ENCODE data around the gene PAQR7. TPM values are rescaled to one million over a fixed set of nuclear protein-coding genes. Genes with fewer than 3 reads are reported as not detected.
A peak's percentile ranks its signal among the peaks of the same experiment; 100 is the strongest.

The PAQR7 gene
- total and polyA plus RNA-seq, 3 experiments from 2014 or later = 0.09 to 8.1 (median 7.9) TPM

DNA sequence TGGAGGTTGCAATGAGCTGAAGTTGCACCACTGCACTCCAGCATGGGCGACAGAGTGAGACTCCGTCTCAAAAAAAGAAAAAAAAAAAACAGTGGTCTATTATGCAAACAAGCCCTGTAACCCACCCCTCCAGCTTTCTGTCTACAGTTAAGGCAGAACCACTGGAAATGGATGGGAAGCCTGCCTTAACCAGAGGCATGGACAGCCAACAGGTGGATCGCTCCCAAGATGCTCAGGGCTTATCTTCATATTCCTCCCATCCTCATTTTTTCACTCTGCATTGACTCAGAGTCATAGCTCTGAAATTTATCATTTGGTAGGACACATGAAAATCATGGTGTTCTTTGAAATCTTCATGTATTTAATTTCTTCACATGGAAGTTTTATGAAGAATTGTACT lies 47.0 kb downstream of the PAQR7 start:
- Mint-ChIP-seq H3K9me3 (no peaks in the 10 kb centered on the region), H3K4me1 (peaks cover 0 to 5% (median 4%) of the 10 kb centered on the region in 3 donors), H3K36me3 (peaks cover 13 to 82% (median 27%) of the 10 kb centered on the region in 3 donors), H3K27me3 (no peaks in the 10 kb centered on the region), H3K27ac (no peak overlapping the region), H3K4me3 (no peak overlapping the region)
- peaks cover 48% of the 10 kb centered on the region for H3K36me3 ChIP-seq (ENCODE audit: insufficient read depth, low read length)
- no peak overlapping the region for H3K27ac ChIP-seq (ENCODE audit: low read depth, low read length)
- no peaks in the 10 kb centered on the region for H3K27me3 ChIP-seq (ENCODE audit: insufficient read depth, low read length, poor library complexity, severe bottlenecking)
- no peaks in the 10 kb centered on the region for H3K9me3 ChIP-seq (ENCODE audit: low read length)
- ChIA-PET POLR2A (no interaction called here), CTCF (interaction anchor here (1.1 kb wide), 1 partner anchor 169 kb away, joined by 3 read pairs; the partner anchor contains the start of gene PAFAH2)
- no peak overlapping the region for H3K4me3 ChIP-seq (ENCODE audit: low read length)
- no peak for DNase-seq
- peaks cover 9% of the 10 kb centered on the region for H3K4me1 ChIP-seq (ENCODE audit: insufficient read depth, low read length)

DNA sequence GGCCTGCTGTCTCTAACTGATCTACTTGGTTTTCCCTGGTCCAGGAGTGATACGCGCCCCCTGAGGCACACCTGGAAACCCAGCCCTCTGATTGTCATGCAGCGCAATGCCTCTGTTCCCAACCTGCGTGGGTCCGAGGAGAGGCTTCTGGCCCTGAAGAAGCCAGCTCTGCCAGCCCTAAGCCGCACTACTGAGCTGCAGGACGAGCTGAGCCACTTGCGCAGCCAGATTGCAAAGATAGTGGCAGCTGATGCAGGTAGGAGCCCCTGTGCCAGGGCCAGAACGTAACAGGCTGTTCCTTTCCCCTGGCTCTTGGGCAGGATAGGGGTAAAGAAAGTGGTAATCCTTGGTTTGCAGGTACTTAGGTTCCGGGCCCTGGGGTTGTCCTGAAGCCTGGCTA lies 48.9 kb downstream of the PAQR7 start:
- Histone ChIP-seq H3K4me1 (ENCODE audit: insufficient read depth, low read length) (peaks cover 6% of the 10 kb centered on the region), H3K27ac (ENCODE audit: low read depth, low read length) (no peak overlapping the region), H3K9me3 (ENCODE audit: low read length) (no peaks in the 10 kb centered on the region), H3K36me3 (ENCODE audit: insufficient read depth, low read length) (peaks cover 33% of the 10 kb centered on the region), H3K4me3 (ENCODE audit: low read length) (no peak overlapping the region), H3K27me3 (ENCODE audit: insufficient read depth, low read length, poor library complexity, severe bottlenecking) (no peaks in the 10 kb centered on the region)
- H3K4me1 Mint-ChIP-seq = peaks cover 7 to 13% (median 10%) of the 10 kb centered on the region in 3 donors
- H3K27ac Mint-ChIP-seq = peak overlapping the region in 1 of 8 donors; percentile 43
- POLR2A ChIA-PET = no interaction called here
- no peaks in the 10 kb centered on the region for H3K27me3 Mint-ChIP-seq
- peaks cover 13 to 64% (median 27%) of the 10 kb centered on the region in 3 donors for H3K36me3 Mint-ChIP-seq
- no peak for DNase-seq
- no peaks in the 10 kb centered on the region for H3K9me3 Mint-ChIP-seq
- CTCF ChIA-PET = no interaction called here
- no peak overlapping the region for H3K4me3 Mint-ChIP-seq

GRCh38 chr1:25825605-25826004 lies 49.9 kb downstream of the PAQR7 start:
- Histone ChIP-seq H3K27ac (ENCODE audit: low read depth, low read length) (no peak overlapping the region), H3K36me3 (ENCODE audit: insufficient read depth, low read length) (peaks cover 23% of the 10 kb centered on the region), H3K4me1 (ENCODE audit: insufficient read depth, low read length) (peaks cover 14% of the 10 kb centered on the region), H3K27me3 (ENCODE audit: insufficient read depth, low read length, poor library complexity, severe bottlenecking) (no peaks in the 10 kb centered on the region), H3K4me3 (ENCODE audit: low read length) (no peak overlapping the region), H3K9me3 (ENCODE audit: low read length) (no peaks in the 10 kb centered on the region)
- POLR2A ChIA-PET = no interaction called here
- Mint-ChIP-seq H3K27ac (peak overlapping the region in 1 of 8 donors; percentile 11), H3K36me3 (peaks cover 6 to 57% (median 20%) of the 10 kb centered on the region in 3 donors), H3K9me3 (no peaks in the 10 kb centered on the region), H3K27me3 (peaks cover 0 to 2% of the 10 kb centered on the region in 2 donors), H3K4me1 (peaks cover 16 to 23% (median 18%) of the 10 kb centered on the region in 3 donors), H3K4me3 (no peak overlapping the region)
- CTCF ChIA-PET = interaction anchor here (1.4 kb wide), 1 partner anchor 10 kb away, joined by 3 read pairs; no protein-coding TSS in a partner anchor
- no peak for DNase-seq

- Mint-ChIP-seq H3K4me3 (peak overlapping the region; percentile 89 to 95 (median 90)), H3K27me3 (peaks cover 0 to 4% of the 10 kb centered on the region in 2 donors), H3K36me3 (peaks cover 0 to 25% (median 3%) of the 10 kb centered on the region in 3 donors), H3K27ac (peak overlapping the region in 7 of 8 donors; percentile 83 to 97 (median 94)), H3K4me1 (peaks cover 30 to 40% (median 35%) of the 10 kb centered on the region in 3 donors), H3K9me3 (no peaks in the 10 kb centered on the region)
- H3K4me1 ChIP-seq (ENCODE audit: insufficient read depth, low read length) = peaks cover 37% of the 10 kb centered on the region
- H3K36me3 ChIP-seq (ENCODE audit: insufficient read depth, low read length) = peaks cover 7% of the 10 kb centered on the region
- CTCF ChIA-PET = interaction anchor here (2.2 kb wide), 1 partner anchor 176 kb away, joined by 7 read pairs; the partner anchor contains the start of gene PAFAH2
- H3K9me3 ChIP-seq (ENCODE audit: low read length) = no peaks in the 10 kb centered on the region
- peak overlapping the region; percentile 90 for H3K27ac ChIP-seq (ENCODE audit: low read depth, low read length)
- H3K27me3 ChIP-seq (ENCODE audit: insufficient read depth, low read length, poor library complexity, severe bottlenecking) = no peaks in the 10 kb centered on the region
- H3K4me3 ChIP-seq (ENCODE audit: low read length) = peak overlapping the region; percentile 71
- POLR2A ChIA-PET = interaction anchor here (0.6 to 2.7 kb wide), 2 partner anchors 47 to 54 kb away, joined by 9 to 17 read pairs; partner anchors contain the start of gene PAQR7
- no peak for DNase-seq
These were observed 53.8 kb downstream of the PAQR7 start for GRCh38 chr1:25821630-25822091.

DNA sequence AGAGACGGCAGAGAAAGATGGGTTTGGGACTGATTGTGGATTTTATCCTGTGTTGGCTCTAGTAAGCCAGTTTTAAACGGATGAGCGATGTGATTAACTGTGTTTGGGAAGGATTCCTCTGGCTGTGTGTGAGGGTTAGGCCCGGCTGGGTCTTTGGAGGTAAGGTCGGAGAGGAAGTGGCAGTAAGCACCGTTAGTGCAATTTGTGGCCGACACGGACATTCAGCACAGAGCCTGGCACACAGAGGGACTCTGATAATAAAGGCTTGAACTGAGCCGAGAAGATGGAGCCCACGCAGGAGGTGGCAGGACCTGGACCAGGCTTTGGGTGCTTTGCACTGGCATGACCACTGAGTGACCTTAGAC lies 54.4 kb downstream of the PAQR7 start:
- Histone ChIP-seq H3K36me3 (ENCODE audit: insufficient read depth, low read length) (peaks cover 2% of the 10 kb centered on the region), H3K27me3 (ENCODE audit: insufficient read depth, low read length, poor library complexity, severe bottlenecking) (no peaks in the 10 kb centered on the region), H3K4me3 (ENCODE audit: low read length) (peak overlapping the region; percentile 71), H3K4me1 (ENCODE audit: insufficient read depth, low read length) (peaks cover 37% of the 10 kb centered on the region), H3K27ac (ENCODE audit: low read depth, low read length) (peak overlapping the region; percentile 90), H3K9me3 (ENCODE audit: low read length) (no peaks in the 10 kb centered on the region)
- ChIA-PET CTCF (interaction anchor here (1.2 to 2.2 kb wide), 3 partner anchors 18 to 178 kb away, joined by 3 to 7 read pairs (median 4); partner anchors contain the start of gene PAFAH2), POLR2A (interaction anchor here (0.9 to 2.7 kb wide), 3 partner anchors 11 to 54 kb away, joined by 3 to 17 read pairs (median 3); partner anchors contain the start of gene PAQR7)
- Mint-ChIP-seq H3K36me3 (peaks cover 0 to 20% (median 1%) of the 10 kb centered on the region in 3 donors), H3K27me3 (peaks cover 0 to 4% of the 10 kb centered on the region in 2 donors), H3K4me1 (peaks cover 30 to 40% (median 35%) of the 10 kb centered on the region in 3 donors), H3K27ac (peak overlapping the region; percentile 83 to 99 (median 95)), H3K4me3 (peak overlapping the region; percentile 89 to 95 (median 90)), H3K9me3 (no peaks in the 10 kb centered on the region)
- DNase-seq = no peak

DNA sequence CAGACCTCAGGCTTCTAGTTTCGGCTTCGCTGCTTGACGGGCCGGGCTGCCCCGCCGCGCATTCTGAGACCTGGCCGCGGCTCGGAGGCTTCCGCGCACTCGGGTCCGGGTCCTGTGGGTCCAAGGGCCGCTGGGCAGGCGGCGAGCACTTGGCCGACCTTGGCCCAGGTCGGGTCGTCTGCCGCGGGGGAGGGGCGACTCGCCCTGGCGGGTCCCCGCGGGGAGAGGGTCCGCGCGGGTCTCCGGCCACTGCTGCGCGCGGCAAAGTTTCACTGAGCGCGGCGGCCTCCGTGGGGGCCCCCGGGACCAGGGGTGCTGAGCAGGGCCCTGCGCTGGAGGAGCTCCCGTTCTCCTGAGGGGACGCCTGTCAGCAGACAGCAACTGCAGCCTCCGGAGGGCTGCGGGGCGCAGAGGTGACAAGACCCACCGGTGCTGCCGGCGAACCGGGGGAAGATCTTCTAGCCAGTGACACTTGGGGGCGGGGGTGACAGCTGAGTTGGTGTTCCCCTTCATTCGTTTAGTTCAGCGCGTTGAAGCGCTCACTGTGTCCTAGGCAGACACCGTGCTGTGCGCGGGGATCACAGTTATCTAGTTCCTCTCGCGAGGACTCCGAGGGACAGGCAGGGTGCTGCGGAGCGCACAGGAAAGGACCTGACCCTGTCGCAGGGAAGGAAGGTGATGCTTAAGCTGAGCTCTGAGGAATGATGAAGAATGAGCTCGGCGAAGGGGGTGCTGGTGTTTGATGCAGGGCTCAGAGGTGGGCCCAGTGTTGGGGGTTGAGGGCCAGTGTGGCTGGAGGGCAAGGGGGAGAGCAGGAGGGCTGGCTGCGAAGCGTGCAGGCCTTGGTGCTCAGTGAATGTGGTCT lies 55.0 kb downstream of the PAQR7 start:
- H3K4me3 Mint-ChIP-seq = peak overlapping the region; percentile 92 to 98 (median 94)
- Histone ChIP-seq H3K4me1 (ENCODE audit: insufficient read depth, low read length) (peaks cover 37% of the 10 kb centered on the region), H3K27me3 (ENCODE audit: insufficient read depth, low read length, poor library complexity, severe bottlenecking) (no peaks in the 10 kb centered on the region), H3K36me3 (ENCODE audit: insufficient read depth, low read length) (no peaks in the 10 kb centered on the region), H3K9me3 (ENCODE audit: low read length) (no peaks in the 10 kb centered on the region), H3K27ac (ENCODE audit: low read depth, low read length) (peak overlapping the region; percentile 90), H3K4me3 (ENCODE audit: low read length) (peak overlapping the region; percentile 71)
- no peaks in the 10 kb centered on the region for H3K9me3 Mint-ChIP-seq
- peak overlapping the region; percentile 83 to 99 (median 96) for H3K27ac Mint-ChIP-seq
- H3K4me1 Mint-ChIP-seq = peaks cover 30 to 40% (median 35%) of the 10 kb centered on the region in 3 donors
- peaks cover 0 to 4% of the 10 kb centered on the region in 2 donors for H3K27me3 Mint-ChIP-seq
- ChIA-PET POLR2A (interaction anchor here (0.5 to 2.7 kb wide), 12 partner anchors 12 to 988 kb away, joined by 3 to 17 read pairs (median 4); partner anchors contain the start of genes LDLRAP1, PAQR7, RSRP1 and SYF2), CTCF (interaction anchor here (1.0 to 2.5 kb wide), 7 partner anchors 11 to 300 kb away, joined by 3 to 20 read pairs (median 4); partner anchors contain the start of genes PAFAH2 and PAQR7)
- peak; percentile 54 to 85 (median 71) for DNase-seq
- peaks cover 0 to 16% (median 0%) of the 10 kb centered on the region in 3 donors for H3K36me3 Mint-ChIP-seq

- POLR2A ChIA-PET = interaction anchor here (0.8 to 2.7 kb wide), 9 partner anchors 19 to 588 kb away, joined by 3 to 17 read pairs (median 4); partner anchors contain the start of genes LDLRAP1, PAQR7, RSRP1 and SYF2
- CTCF ChIA-PET = interaction anchor here (1.0 to 2.5 kb wide), 8 partner anchors 10 to 299 kb away, joined by 3 to 20 read pairs (median 4); partner anchors contain the start of gene PAQR7
- Mint-ChIP-seq H3K4me1 (peaks cover 30 to 40% (median 35%) of the 10 kb centered on the region in 3 donors), H3K36me3 (peaks cover 0 to 19% (median 0%) of the 10 kb centered on the region in 3 donors), H3K27me3 (peaks cover 0 to 4% of the 10 kb centered on the region in 2 donors), H3K4me3 (peak within 1 kb of the TSS; percentile 92 to 98 (median 94)), H3K27ac (peak within 1 kb of the TSS; percentile 83 to 99 (median 96)), H3K9me3 (no peaks in the 10 kb centered on the region)
- Histone ChIP-seq H3K36me3 (ENCODE audit: insufficient read depth, low read length) (no peaks in the 10 kb centered on the region), H3K9me3 (ENCODE audit: low read length) (no peaks in the 10 kb centered on the region), H3K4me3 (ENCODE audit: low read length) (peak within 1 kb of the TSS; percentile 71), H3K27me3 (ENCODE audit: insufficient read depth, low read length, poor library complexity, severe bottlenecking) (no peaks in the 10 kb centered on the region), H3K4me1 (ENCODE audit: insufficient read depth, low read length) (peaks cover 37% of the 10 kb centered on the region), H3K27ac (ENCODE audit: low read depth, low read length) (peak within 1 kb of the TSS; percentile 90)
- peak; percentile 90 to 95 (median 92) for DNase-seq
These were observed 55.8 kb downstream of the PAQR7 start, which contains the start of gene MTFR1L for GRCh38 chr1:25819491-25820246. Gene MTFR1L, plus strand, starts transcription at chr1:25819954. Its CDS starts 3,151 bp downstream, at chr1:25823105.
